Central memory CD4-positive, alpha-beta T cell (primary cell): Measurements from ENCODE around the gene CPA2.

ENCODE experiments used
- DNase-seq: peaks from one replicate; pipeline ENCODE4 v3.0.0; 2022

The CPA2 gene

DNA sequence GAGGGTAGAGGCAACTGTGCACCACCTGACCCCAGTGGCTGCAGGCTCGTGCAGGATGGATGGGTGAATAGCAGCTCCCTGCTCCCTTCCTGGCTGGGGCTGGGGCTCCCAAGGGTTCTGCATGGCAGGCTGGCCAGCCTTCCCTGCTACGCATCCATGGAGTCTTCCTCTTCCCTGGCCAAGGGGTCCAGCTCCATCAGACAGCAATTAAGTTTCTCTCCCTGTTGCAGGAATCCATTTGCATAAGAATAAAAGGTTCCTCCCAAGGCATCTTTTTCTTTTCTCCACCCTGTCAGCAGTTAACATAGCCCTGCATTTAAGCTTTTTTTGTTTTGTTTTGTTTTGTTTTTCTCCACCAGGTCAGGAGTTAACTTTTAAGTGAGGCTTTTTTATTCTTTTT is 10.0 kb upstream of the CPA2 start:
- DNase-seq, result no peak

DNA sequence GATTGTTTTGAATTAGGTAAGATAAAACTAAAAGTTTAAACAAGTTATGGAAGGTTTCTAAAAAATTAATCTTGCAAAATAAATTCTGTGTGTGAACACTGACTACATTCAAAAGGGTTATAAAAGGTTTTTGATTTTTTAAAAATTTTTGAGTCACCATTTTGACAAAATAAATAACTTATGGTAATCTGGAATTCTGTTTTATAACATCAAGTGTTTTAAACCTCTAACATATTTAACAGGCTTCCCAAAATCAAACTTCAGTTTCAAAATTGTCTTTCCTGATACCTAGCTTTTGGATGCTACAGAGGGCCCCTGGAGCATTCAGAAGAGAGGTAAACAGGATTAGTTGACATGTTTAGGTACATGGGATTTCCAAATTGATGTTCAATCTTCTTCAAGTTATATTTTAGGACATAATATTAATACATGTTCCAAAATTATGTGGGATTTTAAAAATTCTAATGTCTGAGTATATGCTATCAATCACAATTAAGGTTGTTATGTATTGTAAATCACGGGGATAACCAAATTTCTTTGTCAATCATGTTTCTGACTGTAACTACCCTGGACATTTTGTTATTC is 8.1 kb upstream of the CPA2 start:
- no peak for DNase-seq

DNA sequence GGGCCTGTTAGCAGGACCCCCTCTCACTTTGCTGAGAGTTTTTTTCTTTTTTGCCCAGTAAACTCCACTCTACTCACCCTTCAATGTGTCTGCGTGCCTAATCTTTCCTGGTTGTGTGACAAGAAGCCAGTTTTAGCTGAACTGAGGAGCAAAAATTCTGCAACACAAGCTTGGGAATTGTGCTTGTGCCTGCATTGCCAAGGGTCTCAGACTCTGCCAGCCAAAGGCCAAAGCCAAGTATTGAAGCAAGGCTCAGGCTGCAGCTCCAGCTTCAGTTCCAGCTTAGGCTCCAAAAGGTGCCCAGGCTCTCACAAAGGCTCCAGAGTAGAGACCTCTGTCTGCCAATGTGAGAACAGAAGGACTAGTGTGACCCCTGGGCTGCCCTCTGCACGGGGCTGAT is 4.2 kb upstream of the CPA2 start:
- no peak for DNase-seq

DNA sequence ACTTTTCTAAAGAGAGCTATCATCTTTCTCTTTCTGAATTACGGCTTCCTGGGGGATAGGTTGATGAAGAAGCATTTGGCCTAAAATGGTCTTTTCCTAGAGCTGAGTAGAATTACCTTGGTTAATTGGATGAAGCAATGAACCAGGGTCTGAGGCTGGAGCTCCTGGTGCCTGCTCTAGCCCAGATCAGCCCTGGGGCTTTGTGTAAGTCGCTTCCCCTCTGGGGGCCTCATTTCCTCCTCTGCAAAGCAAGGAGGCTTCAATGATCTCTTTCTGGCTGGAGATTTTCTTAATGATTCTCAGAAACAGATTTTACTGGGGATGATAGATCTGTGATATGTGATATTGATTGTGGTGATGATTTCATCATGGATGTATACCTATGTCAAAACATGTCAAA is 3.5 kb upstream of the CPA2 start:
- DNase-seq, result no peak

DNA sequence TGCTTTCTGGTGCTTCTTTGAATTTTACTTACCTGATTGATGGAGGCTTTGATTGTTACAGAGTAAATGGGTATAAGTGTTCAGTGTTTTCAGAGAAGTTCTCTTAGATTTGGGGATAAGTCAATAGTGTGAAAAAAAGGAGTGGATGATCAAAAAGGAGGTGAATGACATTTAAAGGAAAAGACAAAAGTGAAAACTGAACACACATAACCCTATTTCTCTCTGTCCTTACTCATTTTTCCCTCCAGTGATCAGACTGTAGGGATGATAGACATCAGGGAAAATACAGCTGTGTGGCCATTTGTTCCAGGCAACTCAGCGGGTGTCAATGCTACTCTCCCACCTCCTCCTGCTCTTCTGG is 278 bp downstream of the CPA2 start:
- DNase-seq, result no peak

DNA sequence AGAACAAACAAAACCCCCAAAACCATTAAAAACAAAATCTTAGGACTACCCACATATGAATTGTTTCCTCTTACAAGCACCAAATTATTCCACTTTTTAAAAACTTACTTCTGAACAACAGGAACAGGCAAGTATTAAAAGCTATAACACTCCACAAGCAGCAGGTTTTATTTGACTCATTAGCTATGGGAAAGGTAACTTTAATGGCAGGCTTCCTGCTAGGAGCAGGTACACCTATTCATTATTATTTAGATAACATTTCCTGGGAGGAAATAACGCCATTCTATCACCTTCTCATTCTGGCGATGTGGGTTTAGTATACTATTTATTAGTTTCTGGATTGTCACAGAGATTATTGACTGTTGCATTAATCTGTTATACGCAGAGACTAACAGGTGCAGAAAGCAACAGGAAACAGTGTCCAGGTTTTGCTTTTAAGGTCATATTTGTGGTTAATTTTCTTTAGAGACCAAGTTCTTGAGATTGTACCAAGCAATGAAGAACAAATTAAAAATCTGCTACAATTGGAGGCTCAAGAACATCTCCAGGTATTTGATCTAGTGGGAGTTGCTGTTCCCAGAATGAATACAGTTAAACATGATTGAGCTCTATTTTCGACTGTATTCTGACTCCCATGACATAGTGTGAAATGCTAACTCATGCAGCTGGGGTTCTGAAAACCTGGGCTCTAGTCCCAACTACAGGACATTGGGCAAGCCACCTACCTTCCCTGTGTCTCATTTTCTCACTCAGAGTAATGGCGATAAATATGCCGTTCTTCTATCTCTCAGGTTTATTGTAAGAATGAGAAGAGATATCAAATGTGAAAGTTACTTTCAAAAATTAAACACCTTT is 2.0 kb downstream of the CPA2 start:
- no peak for DNase-seq

DNA sequence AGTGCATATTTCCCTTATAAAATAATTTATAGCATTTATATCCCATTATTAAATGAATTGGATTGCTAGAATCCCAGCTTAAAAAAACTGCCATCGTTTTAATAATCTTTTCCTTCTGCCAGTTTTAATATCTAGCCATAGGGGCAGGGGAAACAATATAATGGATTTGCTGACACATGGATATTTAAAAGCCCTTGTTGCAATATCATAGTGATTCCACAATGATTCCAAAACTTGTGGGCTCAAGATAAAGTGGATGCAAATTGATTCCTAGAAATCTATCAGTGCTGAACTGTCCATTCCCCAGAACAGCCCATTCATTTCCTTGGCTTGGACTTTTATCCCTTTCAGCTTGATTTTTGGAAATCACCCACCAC is 2.6 kb downstream of the CPA2 start:
- no peak for DNase-seq

DNA sequence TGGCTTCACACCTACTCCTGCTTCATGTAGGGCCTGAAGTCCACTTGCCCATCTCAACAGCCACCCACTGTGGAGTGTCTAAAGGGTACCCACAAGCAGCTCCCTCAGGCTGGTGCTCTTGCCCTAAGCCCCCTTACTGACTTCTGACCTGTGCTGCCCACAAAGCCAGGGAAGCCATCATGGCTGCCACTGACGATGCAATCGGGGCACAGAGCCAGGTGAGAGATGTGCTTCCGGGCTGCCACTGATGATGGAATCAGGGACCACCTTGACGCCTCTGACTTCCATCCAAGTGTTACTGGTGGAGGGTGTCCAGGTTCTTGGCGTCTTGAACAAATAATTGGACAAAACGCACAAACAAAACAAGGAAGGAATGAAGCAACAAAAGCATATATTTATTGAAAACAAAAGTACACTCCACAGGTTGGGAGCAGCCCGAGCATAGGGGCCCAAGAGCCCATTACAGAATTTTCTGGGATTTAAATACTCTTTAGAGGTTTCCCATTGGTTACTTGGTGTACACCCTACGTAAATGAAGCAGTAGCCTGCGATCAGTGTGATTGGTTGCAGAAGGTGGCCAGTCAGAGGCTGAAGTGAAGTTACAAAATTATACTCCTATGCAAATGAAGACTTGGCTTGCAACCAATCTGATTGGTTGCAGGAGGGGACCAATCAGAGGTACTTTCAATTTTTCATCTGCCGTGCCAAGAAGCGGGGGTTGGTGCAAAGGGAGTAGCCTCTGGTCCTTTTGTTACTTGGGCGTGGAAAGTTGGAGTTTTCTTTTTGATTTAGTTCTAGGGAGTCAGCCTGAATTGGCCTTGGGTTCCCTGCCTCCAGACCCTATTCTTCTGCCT is 4.5 kb downstream of the CPA2 start:
- DNase-seq, result no peak

DNA sequence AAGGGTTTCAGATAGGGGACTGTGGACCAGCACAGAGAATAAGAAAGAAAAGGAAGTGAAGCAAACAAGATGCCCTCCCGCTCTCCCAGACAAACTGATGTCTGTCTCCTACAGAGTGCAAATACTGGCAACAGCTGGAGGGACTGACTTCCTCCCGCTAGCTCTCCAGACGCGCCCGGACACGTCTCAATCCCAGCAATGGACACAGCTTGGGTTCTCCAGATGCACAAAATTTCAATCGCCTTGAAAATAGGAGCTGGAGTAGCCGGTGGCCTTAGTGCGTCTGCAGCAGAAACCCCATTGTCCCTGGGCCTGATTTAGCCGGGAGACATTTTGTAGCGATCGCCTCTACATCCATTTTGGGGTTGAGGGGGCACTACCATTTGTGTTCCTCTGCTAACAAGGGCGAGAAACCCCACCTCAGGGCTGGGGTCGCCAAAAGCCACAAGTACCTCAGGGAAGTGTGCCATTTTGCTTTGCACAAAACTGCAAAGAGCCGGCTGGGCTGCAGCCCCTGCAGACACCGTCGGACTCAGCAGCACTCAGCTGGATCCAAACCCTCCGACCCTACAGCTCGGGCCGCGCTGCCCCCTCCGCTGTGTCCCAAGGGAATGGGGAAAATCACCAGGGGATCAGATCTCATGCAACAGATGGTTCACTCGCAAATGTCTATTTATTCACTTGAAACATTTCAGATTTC is 5.9 kb downstream of the CPA2 start:
- no peak for DNase-seq

DNA sequence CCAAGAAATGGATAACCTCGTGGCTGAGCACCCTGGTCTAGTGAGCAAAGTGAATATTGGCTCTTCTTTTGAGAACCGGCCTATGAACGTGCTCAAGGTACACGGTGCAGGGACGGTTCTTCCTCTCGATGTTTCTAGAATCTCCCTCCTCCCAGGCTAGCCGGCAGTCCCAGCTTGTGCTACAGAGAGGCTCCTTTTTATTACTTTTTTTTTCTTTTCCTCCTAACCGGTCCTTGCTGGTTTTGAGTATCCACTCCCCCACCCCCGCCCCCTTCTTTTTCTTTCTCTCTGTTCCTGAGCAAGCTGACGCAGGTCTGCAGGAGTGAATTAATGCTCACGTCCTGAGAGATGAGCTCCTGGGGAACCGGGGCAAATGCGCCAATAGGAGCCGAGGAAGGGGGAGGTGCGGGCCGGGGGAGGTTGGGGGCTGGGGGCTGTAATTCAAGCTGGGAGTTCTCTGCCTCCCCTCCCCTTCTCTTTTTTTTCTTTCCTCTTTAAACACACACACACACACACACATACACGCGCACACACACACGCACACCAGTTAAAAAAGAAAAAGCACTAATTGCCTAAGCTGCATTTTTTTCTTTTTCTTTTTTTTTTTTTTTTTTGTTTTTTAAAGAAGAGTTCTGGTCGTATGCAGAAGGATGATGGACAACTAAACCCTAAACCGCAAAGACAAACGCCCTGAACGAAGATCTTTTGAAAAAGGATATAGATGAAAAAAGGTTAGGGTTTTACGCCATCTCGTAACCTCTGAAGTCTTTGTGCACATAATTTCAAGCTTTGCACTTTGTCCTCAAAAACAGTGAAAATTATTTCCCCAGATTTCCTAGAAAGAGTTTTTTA is 6.6 kb downstream of the CPA2 start:
- no peak for DNase-seq

DNA sequence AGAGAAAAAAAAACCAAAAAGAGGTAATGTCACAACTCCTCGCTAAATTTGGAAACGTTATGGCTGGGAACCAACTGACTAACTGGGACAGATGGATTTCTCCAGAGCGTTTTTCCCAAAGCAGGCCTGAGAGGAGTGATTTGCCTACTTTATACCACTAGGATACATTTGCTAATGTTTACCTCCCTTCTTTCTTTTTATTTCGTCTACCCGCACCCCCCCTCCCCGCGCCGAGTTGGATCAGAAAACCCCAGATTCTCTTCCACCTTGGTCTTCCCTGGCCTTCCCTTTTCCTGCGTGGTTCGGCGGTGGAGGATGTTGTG is 7.2 kb downstream of the CPA2 start:
- no peak for DNase-seq

DNA sequence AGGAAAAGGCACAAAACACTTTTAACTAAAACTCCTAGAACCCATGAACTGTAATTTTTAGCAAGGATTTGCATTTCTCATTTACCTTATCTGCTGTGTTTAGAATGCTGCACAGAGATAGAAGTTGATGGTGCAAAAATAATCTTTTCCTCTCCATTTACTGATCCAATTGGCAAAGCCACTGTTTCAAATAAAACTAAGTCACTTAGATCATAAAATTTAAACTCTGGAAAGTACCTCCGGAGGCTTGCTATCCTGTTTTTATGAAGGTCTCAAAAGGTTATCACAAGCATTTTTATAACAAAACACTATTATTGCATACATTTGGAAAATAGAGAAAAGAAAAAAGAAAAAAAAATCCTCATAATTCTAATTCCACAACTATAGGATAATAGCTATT is 7.6 kb downstream of the CPA2 start:
- no peak for DNase-seq

DNA sequence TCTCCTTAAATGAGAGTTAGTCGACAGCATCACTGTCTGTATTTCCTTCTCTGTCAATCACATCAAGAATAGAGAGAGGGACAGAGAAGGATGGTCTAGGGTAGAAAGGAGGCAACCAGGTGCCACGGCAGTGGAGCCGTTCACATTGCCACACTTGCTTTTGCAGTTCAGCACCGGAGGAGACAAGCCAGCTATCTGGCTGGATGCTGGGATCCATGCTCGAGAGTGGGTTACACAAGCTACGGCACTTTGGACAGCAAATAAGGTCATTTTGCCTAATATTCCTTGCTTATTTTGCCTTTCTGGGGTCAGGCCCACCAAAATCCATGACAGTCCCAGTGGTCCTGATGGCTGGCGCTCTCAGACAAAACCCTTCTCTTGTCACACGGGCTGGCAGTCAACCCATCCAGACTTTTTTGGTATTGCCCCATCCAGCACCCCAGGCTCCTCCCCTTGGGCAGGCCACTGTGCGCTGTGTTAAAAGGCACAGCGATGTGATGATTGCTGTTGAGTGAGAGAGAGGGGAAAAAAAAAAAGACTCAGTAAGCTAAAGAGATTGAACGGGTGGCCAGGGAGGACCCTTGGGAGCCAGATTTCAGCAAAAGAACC is 8.4 kb downstream of the CPA2 start:
- no peak for DNase-seq

DNA sequence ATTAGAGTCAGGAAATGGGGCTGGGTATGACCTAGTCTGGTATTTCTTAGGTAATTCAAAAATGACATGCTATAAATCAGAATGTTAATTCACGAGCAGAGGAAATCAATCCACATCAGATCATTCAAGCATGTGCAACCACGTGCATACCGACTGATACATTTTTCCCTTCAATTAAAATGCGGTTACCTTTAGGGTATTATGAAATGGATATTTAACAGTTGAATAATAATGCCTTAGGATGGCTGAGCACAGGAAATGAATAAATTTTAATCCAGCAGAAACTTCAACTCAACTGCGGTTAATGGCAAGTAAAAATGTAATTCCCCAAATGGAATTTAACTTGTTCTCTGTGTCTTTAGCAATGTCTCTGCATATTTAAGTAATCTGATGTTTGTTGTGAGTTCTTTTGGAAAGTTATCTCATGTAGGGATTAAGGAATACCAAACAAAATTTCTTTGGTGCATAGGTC is 9.2 kb downstream of the CPA2 start:
- no peak for DNase-seq

DNA sequence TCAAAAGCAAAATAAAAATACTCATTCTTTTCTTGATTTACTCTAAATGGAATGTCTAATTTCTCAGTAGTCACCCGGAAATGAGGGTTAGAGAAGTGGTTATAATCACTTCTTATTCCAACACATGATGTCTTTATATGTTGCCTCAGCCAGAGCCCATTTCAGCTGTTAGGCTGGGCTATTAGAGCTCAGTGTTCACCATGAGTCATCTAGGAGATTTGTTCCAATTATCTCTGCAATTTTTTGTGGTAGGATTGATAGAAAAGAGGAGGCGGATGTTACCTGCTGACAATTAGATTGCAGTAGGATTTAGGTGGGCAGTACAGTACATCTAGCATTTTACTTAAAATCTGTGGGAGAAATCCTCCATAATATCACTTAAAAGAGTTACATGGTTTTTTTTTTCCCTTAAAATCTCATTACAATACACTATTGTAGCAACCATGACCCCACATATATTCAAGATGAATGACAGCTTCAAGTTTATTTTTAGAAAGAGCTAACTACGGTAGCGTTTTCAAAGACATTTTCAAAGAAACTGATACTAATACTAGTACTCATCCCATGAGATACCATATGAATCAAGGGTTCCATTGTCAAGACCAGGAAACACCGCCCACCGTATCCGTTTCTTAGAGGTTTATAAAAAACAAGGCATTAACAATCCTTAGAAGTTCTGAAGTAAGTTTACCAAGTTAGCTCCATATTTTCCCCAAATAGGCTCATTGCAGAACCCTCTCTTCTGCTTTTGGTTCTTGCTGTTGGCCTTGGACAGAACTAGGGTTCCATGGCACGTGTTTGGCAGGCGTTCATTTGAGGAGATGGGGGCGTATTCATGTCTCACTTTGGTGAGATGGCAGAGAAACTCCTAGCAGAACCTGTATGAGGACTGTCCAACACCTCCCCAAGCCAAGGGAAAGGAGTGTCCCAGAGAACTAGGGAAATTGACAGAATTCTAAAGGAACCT is 10.4 kb downstream of the CPA2 start:
- no peak for DNase-seq

DNA sequence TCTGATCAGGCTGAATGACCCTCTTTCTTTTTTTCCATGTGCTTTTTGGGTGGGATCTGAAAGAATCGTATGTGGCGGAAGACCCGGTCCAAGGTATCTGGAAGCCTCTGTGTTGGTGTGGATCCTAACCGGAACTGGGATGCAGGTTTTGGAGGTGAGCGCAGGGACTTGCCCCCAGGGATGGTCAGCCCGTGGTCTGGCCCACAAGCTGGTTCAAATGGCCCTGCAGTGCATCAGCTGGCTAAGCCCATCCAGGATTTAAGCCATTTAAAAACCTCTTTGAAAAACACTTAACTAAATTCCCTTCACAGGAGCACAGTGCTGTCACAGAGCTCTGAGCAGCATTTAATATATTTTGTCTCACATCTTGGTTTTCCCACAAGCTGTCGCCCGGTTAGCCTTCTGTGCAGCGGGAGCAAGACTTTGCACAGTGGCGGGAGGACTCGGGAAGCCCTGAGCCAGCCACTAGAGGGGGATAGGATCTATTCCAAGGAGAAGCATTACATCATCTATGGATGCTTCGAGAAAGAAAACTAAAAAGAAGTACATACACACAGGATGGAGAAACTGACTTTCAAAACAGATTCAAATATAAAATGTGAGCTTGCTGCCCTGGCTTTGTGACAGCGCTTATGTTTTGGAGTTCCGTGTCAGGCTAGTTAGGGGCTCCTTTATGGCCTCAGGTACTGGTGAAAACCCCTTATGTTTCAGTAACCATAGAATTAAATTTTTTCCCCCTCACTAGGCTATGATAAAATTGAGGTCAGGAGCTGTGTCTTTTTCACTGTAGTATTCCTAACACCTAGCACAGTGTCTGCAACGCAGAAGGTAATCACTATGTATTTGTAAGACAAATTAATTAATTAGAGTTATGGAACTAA is 11.3 kb downstream of the CPA2 start:
- DNase-seq, result no peak

DNA sequence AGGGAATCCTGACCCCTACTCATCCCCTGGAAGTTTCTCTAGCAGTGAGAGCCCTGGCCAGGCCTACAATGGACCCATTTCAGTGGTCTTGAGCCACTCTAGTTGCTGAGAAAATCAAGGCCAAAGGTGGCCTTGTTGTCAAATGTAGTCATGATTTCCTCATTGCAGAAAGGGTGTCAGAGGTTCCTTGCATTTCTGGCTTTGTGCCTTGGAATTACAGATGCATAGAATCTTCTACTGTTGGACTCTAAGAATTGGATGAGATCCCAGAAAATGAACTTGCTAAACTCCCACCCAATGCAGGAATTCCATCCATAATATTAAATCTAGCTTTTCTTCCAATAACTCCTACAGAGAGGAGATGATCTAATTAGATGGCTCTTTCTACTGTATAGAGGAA is 12.2 kb downstream of the CPA2 start:
- DNase-seq, result no peak

DNA sequence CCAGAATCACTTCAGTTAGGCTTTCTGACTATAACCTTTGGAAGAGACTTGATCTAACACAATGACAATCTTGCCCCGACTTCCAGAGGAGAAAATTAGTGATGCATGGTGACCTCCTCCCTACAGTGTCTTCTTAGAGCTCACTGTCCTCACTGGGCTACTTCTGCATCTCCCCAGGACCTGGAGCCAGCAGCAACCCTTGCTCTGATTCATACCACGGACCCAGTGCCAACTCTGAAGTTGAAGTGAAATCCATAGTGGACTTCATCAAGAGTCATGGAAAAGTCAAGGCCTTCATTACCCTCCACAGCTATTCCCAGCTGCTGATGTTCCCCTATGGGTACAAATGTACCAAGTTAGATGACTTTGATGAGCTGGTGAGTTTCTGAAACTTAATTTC is 12.6 kb downstream of the CPA2 start:
- DNase-seq, result no peak

DNA sequence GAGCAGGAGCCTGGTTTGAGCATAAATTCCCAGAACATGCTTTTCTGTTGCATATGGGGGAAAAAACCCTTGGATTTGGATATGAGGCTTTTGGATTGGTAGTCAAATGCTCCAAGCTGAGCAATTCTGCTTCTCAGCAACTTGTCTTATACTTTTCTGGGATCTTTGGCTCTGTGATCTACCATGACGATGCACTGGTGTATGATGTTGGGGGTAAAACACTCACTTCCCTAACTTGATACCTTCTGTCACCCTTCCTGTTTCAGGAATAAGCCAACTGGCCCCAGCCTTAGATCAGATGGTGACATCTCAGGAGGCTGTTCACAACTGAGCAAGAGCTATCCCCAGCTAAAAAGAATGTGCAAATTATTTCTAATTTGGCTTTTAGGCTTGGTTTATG is 13.2 kb downstream of the CPA2 start:
- DNase-seq, result no peak

DNA sequence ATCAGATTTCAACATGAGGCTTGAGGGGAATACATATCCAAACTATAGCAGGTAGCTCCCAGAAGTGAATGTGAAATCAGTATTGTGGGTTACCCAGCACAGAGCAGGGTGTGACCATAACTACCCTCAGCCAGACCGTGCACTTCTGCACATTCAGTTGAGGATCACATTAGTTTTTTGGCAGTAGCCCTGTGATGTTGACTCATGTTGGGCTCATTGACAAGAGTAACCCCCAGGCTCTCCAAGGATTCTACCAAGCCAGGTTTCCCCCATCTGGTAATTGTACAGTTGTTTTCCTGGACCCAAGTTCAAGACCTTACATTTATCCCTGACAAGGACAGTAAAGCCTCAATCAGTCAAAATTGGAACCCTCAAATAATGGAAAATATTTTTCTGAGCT is 14.6 kb downstream of the CPA2 start:
- DNase-seq, result no peak
